NT2/D1 (cell line): ENCODE data around the gene SLC35B3.

Experiments used
- SUZ12 ChIP-seq: IDR thresholded peaks from 2 replicates; pipeline ENCODE4 v1.6.1; 2011; ENCODE audit not compliant: insufficient read length, insufficient read depth; ENCODE audit errors: extremely low read depth
- YY1 ChIP-seq: IDR thresholded peaks from 2 replicates; pipeline ENCODE4 v1.6.1; 2011; ENCODE audit not compliant: insufficient read length, insufficient read depth

GRCh38 chr6:8435093-8435844 lies at the start of gene SLC35B3:
- TF ChIP-seq YY1 (no peak), SUZ12 (no peak)
